SK-N-SH (cell line): ENCODE measurements around the gene EIF3A. TPM values are rescaled to one million over a fixed set of nuclear protein-coding genes. Genes with fewer than 3 reads are reported as not detected.
A peak's percentile ranks its signal among the peaks of the same experiment; 100 is the strongest.

Experiments used
- CTCF ChIA-PET: fragments of 300-600, 350-600 bp; formaldehyde crosslinking; extraction: SDS; loops from one replicate; lab custom pipeline; 2021; lab: Yijun Ruan, JAX
- POLR2A ChIA-PET: fragments of 350-600 bp; sonication (Branson Sonifier 250); formaldehyde crosslinking; extraction: SDS; loops from one replicate; lab custom pipeline; 2020; ENCODE audit warnings: antibody characterized with exemption, inconsistent platforms; lab: Yijun Ruan, JAX
- DNase-seq: peaks from one replicate; pipeline ENCODE4 v3.0.0; 2012
- H2AFZ ChIP-seq: fragments of 200-600 bp; sonication (generic); 2 replicates; pipeline ENCODE4 v1.8.1; 2016; ENCODE audit warnings: antibody characterized with exemption, mild to moderate bottlenecking, low read depth
- H3F3A ChIP-seq: fragments of 200-600 bp; sonication (generic); replicated peaks from 2 replicates; pipeline ENCODE3; 2016; ENCODE audit warnings: antibody characterized with exemption, mild to moderate bottlenecking; ENCODE audit not compliant: insufficient read depth
- H3K27ac ChIP-seq, 2 experiments: fragments of 200-500 bp in 1 of 2; fragments of 200-600 bp in 1 of 2; sonication (Bioruptor generic) in 1 of 2; sonication (generic), shearing (Covaris generic) in 1 of 2; 2 replicates each; pipeline versions ENCODE4 v1.5.1 to v1.6.1; 2014 to 2016; ENCODE audit warnings: low read depth in 2 of 2, inconsistent platforms in 1 of 2, low read length in 1 of 2, mild to moderate bottlenecking in 1 of 2, mixed read lengths in 1 of 2
- H3K27me3 ChIP-seq: fragments of 200-600 bp; sonication (generic), shearing (Covaris generic); 2 replicates; pipeline ENCODE4 v1.6.1; 2016; ENCODE audit warnings: mixed run types; ENCODE audit not compliant: insufficient read depth
- H3K36me3 ChIP-seq, 2 experiments: fragments of 200-500 bp in 1 of 2; fragments of 200-600 bp in 1 of 2; sonication (Bioruptor generic) in 1 of 2; sonication (generic) in 1 of 2; replicated peaks in 1 of 2; 2 replicates each; pipeline versions ENCODE3 to v1.5.1; 2014 to 2016; ENCODE audit warnings: low read length in 1 of 2, mild to moderate bottlenecking in 1 of 2; ENCODE audit not compliant: insufficient read depth in 2 of 2, control insufficient read depth in 1 of 2
- H3K4me1 ChIP-seq, 2 experiments: fragments of 200-500 bp in 1 of 2; fragments of 200-600 bp in 1 of 2; sonication (Bioruptor generic) in 1 of 2; sonication (generic), shearing (Covaris generic) in 1 of 2; 2 replicates each; pipeline versions ENCODE4 v1.5.1 to v1.6.1; 2014 to 2016; ENCODE audit warnings: low read depth in 1 of 2, low read length in 1 of 2, mixed run types in 1 of 2; ENCODE audit not compliant: insufficient read depth in 2 of 2, control insufficient read depth in 1 of 2
- H3K4me2 ChIP-seq: fragments of 200-600 bp; sonication (generic), shearing (Covaris generic); 2 replicates; pipeline ENCODE4 v1.6.1; 2017; ENCODE audit warnings: mixed run types
- H3K4me3 ChIP-seq, 2 experiments: fragments of 200-500 bp in 1 of 2; fragments of 200-600 bp in 1 of 2; sonication (Bioruptor generic) in 1 of 2; sonication (generic), shearing (Covaris generic) in 1 of 2; 2 replicates each; pipeline versions ENCODE4 v1.5.1 to v1.8.1; 2014 to 2016; ENCODE audit warnings: low read depth in 2 of 2, inconsistent platforms in 1 of 2, low read length in 1 of 2, mild to moderate bottlenecking in 1 of 2, mixed read lengths in 1 of 2, moderate library complexity in 1 of 2
- H3K79me2 ChIP-seq: fragments of 200-600 bp; sonication (generic); 2 replicates; pipeline ENCODE4 v1.8.1; 2017; ENCODE audit warnings: mild to moderate bottlenecking; ENCODE audit not compliant: insufficient read depth
- H3K9ac ChIP-seq: fragments of 200-600 bp; sonication (generic); 2 replicates; pipeline ENCODE4 v1.6.1; 2017; ENCODE audit warnings: mixed run types
- H3K9me2 ChIP-seq: fragments of 200-600 bp; sonication (generic); 2 replicates; pipeline ENCODE4 v1.6.1; 2017; ENCODE audit warnings: mixed run types
- H3K9me3 ChIP-seq: fragments of 200-600 bp; sonication (generic); 2 replicates; pipeline ENCODE4 v1.6.1; 2017; ENCODE audit warnings: mixed run types, mild to moderate bottlenecking, moderate library complexity
- H4K20me1 ChIP-seq: fragments of 200-600 bp; sonication (generic); 2 replicates; pipeline ENCODE4 v1.6.1; 2017; ENCODE audit warnings: mild to moderate bottlenecking, mixed run types; ENCODE audit not compliant: insufficient read depth
- ELF1 ChIP-seq: IDR thresholded peaks from 2 replicates; pipeline ENCODE4 v1.4.0; 2012
- EP300 ChIP-seq, 2 experiments: IDR thresholded peaks; 2 replicates each; pipeline versions ENCODE4 v1.4.0 to v1.6.1; 2012; ENCODE audit warnings: borderline replicate concordance in 1 of 2, low read depth in 1 of 2, low read length in 1 of 2
- GABPA ChIP-seq: IDR thresholded peaks from 2 replicates; pipeline ENCODE4 v1.4.0; 2012; ENCODE audit warnings: low read depth, mild to moderate bottlenecking
- MEF2A ChIP-seq: IDR thresholded peaks from 2 replicates; pipeline ENCODE4 v1.4.0; 2012; ENCODE audit warnings: low read depth, borderline replicate concordance
- MXI1 ChIP-seq: IDR thresholded peaks from 2 replicates; pipeline ENCODE4 v1.6.1; 2012; ENCODE audit warnings: mild to moderate bottlenecking, low read depth, low read length, improper control_type of control experiment
- NRF1 ChIP-seq: IDR thresholded peaks from 2 replicates; pipeline ENCODE4 v1.6.1; 2012; ENCODE audit warnings: low read depth, mild to moderate bottlenecking, low read length
- POLR2AphosphoS5 ChIP-seq: IDR thresholded peaks from 2 replicates; pipeline ENCODE4 v1.6.1; 2012; ENCODE audit warnings: low read depth, low read length
- RAD21 ChIP-seq: IDR thresholded peaks from 2 replicates; pipeline ENCODE4 v1.6.1; 2012; ENCODE audit warnings: mild to moderate bottlenecking, low read length
- RCOR1 ChIP-seq: fragments of 150-350 bp; IDR thresholded peaks from 2 replicates; pipeline ENCODE4 v1.6.1; 2017; ENCODE audit warnings: antibody characterized with exemption, low read length
- RFX5 ChIP-seq: IDR thresholded peaks from 2 replicates; pipeline ENCODE4 v1.6.1; 2012; ENCODE audit warnings: mild to moderate bottlenecking, improper control_type of control experiment, low read length
- RXRA ChIP-seq: IDR thresholded peaks from 2 replicates; pipeline ENCODE4 v1.4.0; 2012; ENCODE audit warnings: low read depth, mild to moderate bottlenecking, borderline replicate concordance
- SIN3A ChIP-seq: IDR thresholded peaks from 2 replicates; pipeline ENCODE4 v1.6.1; 2012; ENCODE audit warnings: low read depth, mild to moderate bottlenecking, low read length, moderate library complexity, borderline replicate concordance
- SMC3 ChIP-seq: IDR thresholded peaks from 2 replicates; pipeline ENCODE4 v1.6.1; 2012; ENCODE audit warnings: low read depth, low read length, improper control_type of control experiment
- TAF1 ChIP-seq: IDR thresholded peaks from 2 replicates; pipeline ENCODE4 v1.6.1; 2012; ENCODE audit warnings: low read depth, mild to moderate bottlenecking, low read length, moderate library complexity, borderline replicate concordance
- TCF12 ChIP-seq: IDR thresholded peaks from 2 replicates; pipeline ENCODE4 v1.4.0; 2012
- TEAD4 ChIP-seq: IDR thresholded peaks from 2 replicates; pipeline ENCODE4 v1.4.0; 2012; ENCODE audit warnings: mild to moderate bottlenecking, borderline replicate concordance; ENCODE audit not compliant: insufficient read depth
- WGBS: methylation state at CpG from one replicate; pipeline ENCODE4 v1.1.6; 2017; ENCODE audit warnings: low lambda C conversion rate; 5-methylcytosine and 5-hydroxymethylcytosine counted together
- polyA plus RNA-seq, 3 experiments: library from polyadenylated mRNA; depleted of rRNA; stranded (reverse); fragments of >200 nt; gene quantifications; 2 replicates each; pipeline ENCODE4 v1.2.3, GENCODE V29; 2012
- TF ChIP-seq, protein P1 (sequence below): IDR thresholded peaks from 2 replicates; pipeline ENCODE4 v1.4.0; 2012; ENCODE audit warnings: low read depth
- TF ChIP-seq, protein P2 (sequence below): IDR thresholded peaks from 2 replicates; pipeline ENCODE4 v1.4.0; 2012; ENCODE audit warnings: low read depth, borderline replicate concordance
- TF ChIP-seq, protein P3 (sequence below): IDR thresholded peaks from 2 replicates; pipeline ENCODE4; 2012
- TF ChIP-seq, protein P4 (sequence below): fragments of 200-600 bp; sonication (generic); IDR thresholded peaks from 2 replicates; pipeline ENCODE4 v1.6.1; 2017; ENCODE audit warnings: antibody characterized with exemption, mild to moderate bottlenecking, moderate library complexity

Gene EIF3A
- polyA plus RNA-seq, 1 of the 3 experiments (the other 2 are of a cell fraction) = 25.8 TPM

DNA sequence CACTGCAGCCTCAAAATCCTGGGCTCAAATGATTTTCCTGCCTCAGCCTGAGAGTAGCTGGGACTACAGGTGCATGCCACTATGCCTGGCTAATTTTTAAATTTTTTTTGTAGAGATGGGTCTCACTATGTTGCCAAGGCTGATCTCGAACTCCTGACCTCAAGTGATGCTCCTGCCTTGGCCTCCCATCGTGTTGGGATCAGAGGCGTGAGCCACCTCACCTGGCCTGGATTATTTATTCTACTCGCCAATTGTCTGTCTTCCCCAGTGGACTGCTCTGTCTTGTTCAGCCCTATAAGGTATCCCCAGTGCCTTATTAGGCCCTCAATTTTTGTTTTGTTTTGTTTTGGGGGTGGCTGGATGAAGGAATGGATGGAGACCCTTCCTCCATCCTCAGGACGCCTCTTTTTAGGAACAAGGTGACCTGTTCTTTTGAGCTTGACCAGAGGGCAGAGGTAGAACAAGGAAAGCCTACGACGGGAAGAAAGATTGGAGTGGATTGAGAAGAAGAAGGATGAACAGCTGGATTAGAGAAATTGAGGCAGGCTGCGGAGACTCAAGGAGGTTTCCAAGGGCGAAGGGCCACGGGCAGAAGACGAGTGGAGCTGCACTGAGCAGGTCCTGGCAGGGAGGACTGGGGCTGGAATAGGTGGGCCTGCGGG is 22.8 kb upstream of the EIF3A start:
- 70% methylated on average over 12 of the region's 12 CpGs for WGBS
- no peak overlapping the region for H3K4me2 ChIP-seq
- no peak overlapping the region for H3K9ac ChIP-seq
- peak overlapping the region in 1 of 2 experiments; percentile 5; a peak in 1 of 4 replicates for H3K27ac ChIP-seq
- no peaks in the 10 kb centered on the region for H3K9me3 ChIP-seq
- peaks cover 3 to 8% of the 10 kb centered on the region in 2 experiments; a peak in 2 of 4 replicates for H3K4me1 ChIP-seq
- peaks cover 32% of the 10 kb centered on the region for H3K79me2 ChIP-seq
- POLR2A ChIA-PET = interaction anchor here (0.7 to 1.3 kb wide), 3 partner anchors 23 to 137 kb away, joined by 3 to 4 read pairs (median 3); partner anchors contain the start of gene EIF3A
- peaks cover 0 to 15% of the 10 kb centered on the region in 2 experiments for H3K36me3 ChIP-seq
- H3F3A ChIP-seq = peaks cover 5% of the 10 kb centered on the region
- CTCF ChIA-PET = interaction anchor here (0.9 kb wide), 1 partner anchor 369 kb away, joined by 4 read pairs; no protein-coding TSS in a partner anchor
- no peak overlapping the region for H2AFZ ChIP-seq
- peaks cover 9% of the 10 kb centered on the region; the same call in 1 of the 2 replicates for H4K20me1 ChIP-seq
- no peaks in the 10 kb centered on the region for H3K9me2 ChIP-seq
- TF ChIP-seq RXRA (no peak), TAF1 (no peak), ELF1 (no peak), EP300 (IDR thresholded peaks at IDR 0.05; ENCODE audit: borderline replicate concordance in 1 of 2, low read depth in 1 of 2, low read length in 1 of 2) (no peak), TCF12 (no peak), RFX5 (no peak)
- TF ChIP-seq, protein P1, sequence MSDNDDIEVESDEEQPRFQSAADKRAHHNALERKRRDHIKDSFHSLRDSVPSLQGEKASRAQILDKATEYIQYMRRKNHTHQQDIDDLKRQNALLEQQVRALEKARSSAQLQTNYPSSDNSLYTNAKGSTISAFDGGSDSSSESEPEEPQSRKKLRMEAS = no peak
- TF ChIP-seq, protein P2, sequence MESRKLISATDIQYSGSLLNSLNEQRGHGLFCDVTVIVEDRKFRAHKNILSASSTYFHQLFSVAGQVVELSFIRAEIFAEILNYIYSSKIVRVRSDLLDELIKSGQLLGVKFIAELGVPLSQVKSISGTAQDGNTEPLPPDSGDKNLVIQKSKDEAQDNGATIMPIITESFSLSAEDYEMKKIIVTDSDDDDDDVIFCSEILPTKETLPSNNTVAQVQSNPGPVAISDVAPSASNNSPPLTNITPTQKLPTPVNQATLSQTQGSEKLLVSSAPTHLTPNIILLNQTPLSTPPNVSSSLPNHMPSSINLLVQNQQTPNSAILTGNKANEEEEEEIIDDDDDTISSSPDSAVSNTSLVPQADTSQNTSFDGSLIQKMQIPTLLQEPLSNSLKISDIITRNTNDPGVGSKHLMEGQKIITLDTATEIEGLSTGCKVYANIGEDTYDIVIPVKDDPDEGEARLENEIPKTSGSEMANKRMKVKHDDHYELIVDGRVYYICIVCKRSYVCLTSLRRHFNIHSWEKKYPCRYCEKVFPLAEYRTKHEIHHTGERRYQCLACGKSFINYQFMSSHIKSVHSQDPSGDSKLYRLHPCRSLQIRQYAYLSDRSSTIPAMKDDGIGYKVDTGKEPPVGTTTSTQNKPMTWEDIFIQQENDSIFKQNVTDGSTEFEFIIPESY = no peak
- TF ChIP-seq, protein P3, sequence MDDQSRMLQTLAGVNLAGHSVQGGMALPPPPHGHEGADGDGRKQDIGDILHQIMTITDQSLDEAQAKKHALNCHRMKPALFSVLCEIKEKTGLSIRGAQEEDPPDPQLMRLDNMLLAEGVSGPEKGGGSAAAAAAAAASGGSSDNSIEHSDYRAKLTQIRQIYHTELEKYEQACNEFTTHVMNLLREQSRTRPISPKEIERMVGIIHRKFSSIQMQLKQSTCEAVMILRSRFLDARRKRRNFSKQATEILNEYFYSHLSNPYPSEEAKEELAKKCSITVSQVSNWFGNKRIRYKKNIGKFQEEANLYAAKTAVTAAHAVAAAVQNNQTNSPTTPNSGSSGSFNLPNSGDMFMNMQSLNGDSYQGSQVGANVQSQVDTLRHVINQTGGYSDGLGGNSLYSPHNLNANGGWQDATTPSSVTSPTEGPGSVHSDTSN = no peak
- H3K4me3 ChIP-seq = no peak overlapping the region
- H3K27me3 ChIP-seq = no peaks in the 10 kb centered on the region
- no peak for DNase-seq

DNA sequence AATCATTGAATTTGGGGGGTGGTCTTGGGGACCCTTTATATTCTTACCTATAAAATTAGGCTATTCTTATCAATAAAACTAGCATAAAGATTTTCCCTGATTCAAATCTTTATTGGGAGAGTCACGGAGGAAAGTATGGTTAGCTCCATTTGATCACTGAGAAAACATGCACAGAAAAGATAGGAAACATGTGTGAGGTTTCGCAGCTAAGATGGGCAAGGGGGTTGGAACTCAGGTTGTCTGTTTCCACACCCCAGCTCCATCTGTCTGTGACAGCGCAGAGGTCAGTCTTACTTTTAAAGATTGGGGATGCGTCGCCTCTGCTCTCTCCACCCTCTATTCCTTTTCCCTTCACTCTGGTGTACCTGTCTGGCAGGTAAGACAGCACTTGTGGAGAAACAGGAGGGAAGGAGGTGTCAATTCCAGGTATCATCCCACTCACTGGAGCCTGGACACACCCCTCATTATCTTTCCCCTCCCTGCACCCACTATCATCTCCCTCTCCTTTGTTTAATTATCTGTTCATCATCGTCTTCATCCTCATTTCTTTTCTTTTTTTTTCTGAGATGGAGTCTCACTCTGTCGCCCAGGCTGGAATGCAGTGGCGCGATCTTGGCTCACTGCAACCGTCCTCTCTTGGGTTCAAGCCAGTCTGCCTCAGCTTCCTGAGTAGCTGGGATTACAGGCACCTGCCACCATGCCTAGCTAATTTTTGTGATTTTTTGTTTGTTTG is 20.9 kb upstream of the EIF3A start:
- Histone ChIP-seq H3K4me2 (no peak overlapping the region), H3K27me3 (no peaks in the 10 kb centered on the region), H3K79me2 (peaks cover 21% of the 10 kb centered on the region), H4K20me1 (peaks cover 9% of the 10 kb centered on the region; the same call in 1 of the 2 replicates)
- CTCF ChIA-PET = no interaction called here
- TF ChIP-seq MEF2A = no peak
- no peak for TF ChIP-seq RAD21
- TF ChIP-seq GABPA = no peak
- TF ChIP-seq TEAD4 = no peak
- TF ChIP-seq TAF1 = no peak
- TF ChIP-seq, protein P3 = no peak
- TF ChIP-seq, protein P4, sequence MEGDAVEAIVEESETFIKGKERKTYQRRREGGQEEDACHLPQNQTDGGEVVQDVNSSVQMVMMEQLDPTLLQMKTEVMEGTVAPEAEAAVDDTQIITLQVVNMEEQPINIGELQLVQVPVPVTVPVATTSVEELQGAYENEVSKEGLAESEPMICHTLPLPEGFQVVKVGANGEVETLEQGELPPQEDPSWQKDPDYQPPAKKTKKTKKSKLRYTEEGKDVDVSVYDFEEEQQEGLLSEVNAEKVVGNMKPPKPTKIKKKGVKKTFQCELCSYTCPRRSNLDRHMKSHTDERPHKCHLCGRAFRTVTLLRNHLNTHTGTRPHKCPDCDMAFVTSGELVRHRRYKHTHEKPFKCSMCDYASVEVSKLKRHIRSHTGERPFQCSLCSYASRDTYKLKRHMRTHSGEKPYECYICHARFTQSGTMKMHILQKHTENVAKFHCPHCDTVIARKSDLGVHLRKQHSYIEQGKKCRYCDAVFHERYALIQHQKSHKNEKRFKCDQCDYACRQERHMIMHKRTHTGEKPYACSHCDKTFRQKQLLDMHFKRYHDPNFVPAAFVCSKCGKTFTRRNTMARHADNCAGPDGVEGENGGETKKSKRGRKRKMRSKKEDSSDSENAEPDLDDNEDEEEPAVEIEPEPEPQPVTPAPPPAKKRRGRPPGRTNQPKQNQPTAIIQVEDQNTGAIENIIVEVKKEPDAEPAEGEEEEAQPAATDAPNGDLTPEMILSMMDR = no peak
- TF ChIP-seq SIN3A = no peak
- no peak for TF ChIP-seq POLR2AphosphoS5
- no peak for TF ChIP-seq RFX5
- no peak for TF ChIP-seq NRF1
- TF ChIP-seq RCOR1 = no peak
- TF ChIP-seq MXI1 = no peak
- no peak for TF ChIP-seq SMC3
- TF ChIP-seq, all 33 proteins: peak for 0
- peaks cover 3 to 8% of the 10 kb centered on the region in 2 experiments; a peak in 2 of 4 replicates for H3K4me1 ChIP-seq
- POLR2A ChIA-PET = interaction anchor here (0.6 kb wide), 1 partner anchor 263 kb away, joined by 3 read pairs; no protein-coding TSS in a partner anchor
- H3K36me3 ChIP-seq = no peaks in the 10 kb centered on the region
- no peak for DNase-seq
- no peak overlapping the region for H3K9ac ChIP-seq
- H3K9me2 ChIP-seq = no peaks in the 10 kb centered on the region
- no peak overlapping the region for H3K27ac ChIP-seq
- H3K9me3 ChIP-seq = no peaks in the 10 kb centered on the region
- H3F3A ChIP-seq = peaks cover 5% of the 10 kb centered on the region
- WGBS = 85% methylated on average over 10 of the region's 10 CpGs
- no peak overlapping the region for H3K4me3 ChIP-seq
- no peak overlapping the region for H2AFZ ChIP-seq
